Astrocyte (in vitro differentiated cells and primary cell): ENCODE data around the gene ZHX3. TPM values are rescaled to one million over a fixed set of nuclear protein-coding genes. Genes with fewer than 3 reads are reported as not detected.

Experiments
- DNase-seq: peaks from one replicate; pipeline ENCODE4 v3.0.0-alpha.2; 2010; ENCODE audit warnings: low read depth
- FAIRE-seq: peaks from 2 replicates; lab custom pipeline; 2011; peaks lifted over from hg19 to GRCh38; lab: Jason Lieb, UNC
- H2AFZ ChIP-seq: 2 replicates; pipeline ENCODE4 v1.6.0; 2012; ENCODE audit warnings: low read depth, low read length, inconsistent platforms
- H3K27ac ChIP-seq: 2 replicates; pipeline ENCODE4 v1.5.1; 2011; ENCODE audit warnings: low read depth, low read length, inconsistent platforms
- H3K27me3 ChIP-seq: 2 replicates; pipeline ENCODE4 v1.6.0; 2011; ENCODE audit warnings: low read length, inconsistent platforms; ENCODE audit not compliant: insufficient read depth
- H3K36me3 ChIP-seq: 2 replicates; pipeline ENCODE4 v1.5.1; 2011; ENCODE audit warnings: low read length, inconsistent platforms; ENCODE audit not compliant: insufficient read depth
- H3K4me1 ChIP-seq: 2 replicates; pipeline ENCODE4 v1.5.1; 2011; ENCODE audit warnings: low read length, inconsistent platforms; ENCODE audit not compliant: insufficient read depth
- H3K4me2 ChIP-seq: 2 replicates; pipeline ENCODE4 v1.6.0; 2012; ENCODE audit warnings: low read length, inconsistent platforms
- H3K4me3 ChIP-seq: 2 replicates; pipeline ENCODE4 v1.5.1; 2011; ENCODE audit warnings: low read depth, mild to moderate bottlenecking, low read length, inconsistent platforms; ENCODE audit not compliant: insufficient read depth
- H3K79me2 ChIP-seq: 2 replicates; pipeline ENCODE4 v1.6.0; 2012; ENCODE audit warnings: mild to moderate bottlenecking, low read length, inconsistent platforms; ENCODE audit not compliant: insufficient read depth
- H3K9ac ChIP-seq: 2 replicates; pipeline ENCODE4 v1.6.0; 2012; ENCODE audit warnings: mild to moderate bottlenecking, low read length, inconsistent platforms
- H3K9me3 ChIP-seq: 2 replicates; pipeline ENCODE4 v1.5.1; 2012; ENCODE audit warnings: low read depth, mild to moderate bottlenecking, low read length, inconsistent platforms; ENCODE audit not compliant: insufficient read depth
- H4K20me1 ChIP-seq: 2 replicates; pipeline ENCODE4 v1.6.0; 2012; ENCODE audit warnings: low read length, inconsistent platforms; ENCODE audit not compliant: insufficient read depth
- H3K27ac Mint-ChIP-seq: one replicate; pipeline ENCODE4 v1.8.0; 2021; ENCODE audit warnings: mild to moderate bottlenecking, mixed read lengths; ENCODE audit not compliant: unreplicated experiment
- H3K27me3 Mint-ChIP-seq: one replicate; pipeline ENCODE4 v1.8.0; 2021; ENCODE audit warnings: low read depth, mixed read lengths; ENCODE audit not compliant: unreplicated experiment
- H3K36me3 Mint-ChIP-seq: one replicate; pipeline ENCODE4 v1.8.0; 2021; ENCODE audit warnings: low read depth, mixed read lengths; ENCODE audit not compliant: unreplicated experiment
- H3K4me1 Mint-ChIP-seq: one replicate; pipeline ENCODE4 v1.8.0; 2021; ENCODE audit warnings: low read depth, mixed read lengths; ENCODE audit not compliant: unreplicated experiment
- H3K4me3 Mint-ChIP-seq: one replicate; pipeline ENCODE4 v1.8.0; 2021; ENCODE audit warnings: mild to moderate bottlenecking, moderate library complexity, mixed read lengths; ENCODE audit not compliant: unreplicated experiment
- H3K9me3 Mint-ChIP-seq: one replicate; pipeline ENCODE4 v1.8.0; 2021; ENCODE audit warnings: mild to moderate bottlenecking, mixed read lengths; ENCODE audit not compliant: unreplicated experiment
- EZH2 ChIP-seq: IDR thresholded peaks from 2 replicates; pipeline ENCODE4 v1.6.1; 2012; ENCODE audit warnings: mild to moderate bottlenecking, low read length, inconsistent platforms; ENCODE audit not compliant: insufficient read depth
- total RNA-seq: library from RNA; stranded (reverse); gene quantifications from 2 replicates; pipeline ENCODE4 v1.2.1, GENCODE V29; 2021
- TF ChIP-seq, protein P1 (sequence below): IDR thresholded peaks from 2 replicates; pipeline ENCODE4 v1.5.1; 2011; ENCODE audit warnings: low read depth, mild to moderate bottlenecking, inconsistent platforms, low read length, moderate library complexity; ENCODE audit not compliant: insufficient read depth

Gene ZHX3
- total RNA-seq, 1 donor from 2014 or later, result 41.6 TPM

DNA sequence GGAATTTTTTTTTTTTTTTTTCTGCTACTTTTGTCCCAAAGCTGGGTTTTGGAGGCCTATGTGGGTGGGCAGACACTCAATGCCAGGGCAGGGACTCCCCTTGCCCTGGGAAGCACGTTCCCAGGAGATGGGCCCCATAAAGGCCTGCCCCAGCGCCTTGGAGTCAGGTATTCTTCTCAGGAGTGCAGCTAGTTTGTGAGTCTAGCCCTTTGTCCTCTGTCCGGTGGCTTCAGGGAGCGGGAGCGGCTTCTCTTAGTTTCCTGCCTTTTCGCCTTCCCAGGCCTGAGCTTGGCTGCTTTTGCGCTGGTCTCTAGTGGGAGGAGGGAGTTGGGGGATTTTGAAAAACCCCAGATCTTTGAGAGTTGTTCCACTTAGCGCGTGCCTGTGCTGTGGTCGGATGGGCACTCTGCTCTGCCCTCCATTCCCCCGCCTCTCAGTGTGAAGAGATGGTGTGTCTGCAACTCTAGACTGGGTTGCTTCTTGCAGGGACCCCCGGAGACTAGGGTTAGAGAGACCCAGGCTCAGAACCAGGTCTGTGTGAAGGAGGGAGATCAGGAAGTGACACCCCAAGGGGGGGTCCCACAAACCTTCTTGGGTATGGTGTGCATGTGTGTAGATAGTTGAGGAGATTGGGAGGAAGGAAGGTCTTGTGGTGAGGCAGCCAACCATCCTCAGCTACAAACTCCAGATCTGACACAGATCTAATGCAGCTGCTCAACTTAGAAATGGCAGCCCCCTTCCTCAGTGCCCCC is 178.9 kb downstream of the ZHX3 start:
- no peaks in the 10 kb centered on the region for H3K9me3 Mint-ChIP-seq
- H3K9ac ChIP-seq, result peak overlapping the region; percentile 94
- no peak overlapping the region for H2AFZ ChIP-seq
- no peak for TF ChIP-seq EZH2
- TF ChIP-seq, protein P1, sequence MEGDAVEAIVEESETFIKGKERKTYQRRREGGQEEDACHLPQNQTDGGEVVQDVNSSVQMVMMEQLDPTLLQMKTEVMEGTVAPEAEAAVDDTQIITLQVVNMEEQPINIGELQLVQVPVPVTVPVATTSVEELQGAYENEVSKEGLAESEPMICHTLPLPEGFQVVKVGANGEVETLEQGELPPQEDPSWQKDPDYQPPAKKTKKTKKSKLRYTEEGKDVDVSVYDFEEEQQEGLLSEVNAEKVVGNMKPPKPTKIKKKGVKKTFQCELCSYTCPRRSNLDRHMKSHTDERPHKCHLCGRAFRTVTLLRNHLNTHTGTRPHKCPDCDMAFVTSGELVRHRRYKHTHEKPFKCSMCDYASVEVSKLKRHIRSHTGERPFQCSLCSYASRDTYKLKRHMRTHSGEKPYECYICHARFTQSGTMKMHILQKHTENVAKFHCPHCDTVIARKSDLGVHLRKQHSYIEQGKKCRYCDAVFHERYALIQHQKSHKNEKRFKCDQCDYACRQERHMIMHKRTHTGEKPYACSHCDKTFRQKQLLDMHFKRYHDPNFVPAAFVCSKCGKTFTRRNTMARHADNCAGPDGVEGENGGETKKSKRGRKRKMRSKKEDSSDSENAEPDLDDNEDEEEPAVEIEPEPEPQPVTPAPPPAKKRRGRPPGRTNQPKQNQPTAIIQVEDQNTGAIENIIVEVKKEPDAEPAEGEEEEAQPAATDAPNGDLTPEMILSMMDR, result no peak
- H3K27ac Mint-ChIP-seq, result peak overlapping the region; percentile 91
- H3K36me3 Mint-ChIP-seq, result peaks cover 4% of the 10 kb centered on the region
- no peaks in the 10 kb centered on the region for H3K36me3 ChIP-seq
- peak overlapping the region; percentile 91 for H3K27ac ChIP-seq
- H3K4me2 ChIP-seq, result peak overlapping the region; percentile 96
- no peaks in the 10 kb centered on the region for H3K27me3 Mint-ChIP-seq
- peaks cover 42% of the 10 kb centered on the region for H3K4me1 ChIP-seq
- H3K79me2 ChIP-seq, result peaks cover 63% of the 10 kb centered on the region
- no peaks in the 10 kb centered on the region for H3K9me3 ChIP-seq
- no peaks in the 10 kb centered on the region for H3K27me3 ChIP-seq
- H3K4me3 ChIP-seq, result peak overlapping the region; percentile 75
- H3K4me3 Mint-ChIP-seq, result peak overlapping the region; percentile 97
- FAIRE-seq, result no peak
- no peak for DNase-seq
- peaks cover 57% of the 10 kb centered on the region for H4K20me1 ChIP-seq
- H3K4me1 Mint-ChIP-seq, result peaks cover 36% of the 10 kb centered on the region

DNA sequence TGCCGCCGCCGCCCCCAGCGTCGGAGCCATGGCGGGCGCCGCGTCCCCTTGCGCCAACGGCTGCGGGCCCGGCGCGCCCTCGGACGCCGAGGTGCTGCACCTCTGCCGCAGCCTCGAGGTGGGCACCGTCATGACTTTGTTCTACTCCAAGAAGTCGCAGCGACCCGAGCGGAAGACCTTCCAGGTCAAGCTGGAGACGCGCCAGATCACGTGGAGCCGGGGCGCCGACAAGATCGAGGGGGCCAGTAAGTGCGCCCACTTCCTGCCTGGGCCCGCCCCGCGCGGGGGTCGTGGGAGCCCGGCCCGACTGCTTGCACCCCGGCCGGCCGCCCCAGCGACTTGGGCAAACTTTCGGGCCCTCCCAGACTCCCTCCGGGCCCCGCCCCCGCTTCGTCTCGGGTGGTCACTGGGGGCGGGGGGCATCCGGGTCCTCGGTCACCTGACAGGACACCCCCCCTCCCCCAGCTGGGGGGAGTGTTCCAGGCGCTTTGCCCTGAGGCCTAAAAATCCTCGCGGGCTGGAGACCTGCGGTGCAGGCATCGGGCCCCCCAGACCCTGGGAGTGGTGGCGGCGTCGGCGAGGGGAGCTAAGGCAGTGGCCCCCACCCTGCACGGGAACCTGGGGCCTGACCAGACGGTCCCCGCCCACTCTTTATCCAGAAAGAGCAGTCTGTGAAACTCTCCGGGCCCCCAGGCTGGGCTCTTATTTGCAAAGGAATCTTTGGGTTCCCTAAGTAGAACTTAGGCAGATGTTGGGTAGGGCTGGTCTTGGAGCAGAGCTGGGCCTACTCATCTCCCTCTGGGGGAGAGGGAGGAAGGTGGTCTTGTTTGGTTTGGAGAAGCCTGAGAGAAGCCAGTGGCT is 179.7 kb downstream of the ZHX3 start:
- H3K79me2 ChIP-seq, result peaks cover 55% of the 10 kb centered on the region
- no peaks in the 10 kb centered on the region for H3K36me3 ChIP-seq
- H3K27me3 ChIP-seq, result no peaks in the 10 kb centered on the region
- Mint-ChIP-seq H3K36me3 (peaks cover 4% of the 10 kb centered on the region), H3K27ac (peak overlapping the region; percentile 91), H3K9me3 (no peaks in the 10 kb centered on the region), H3K4me1 (peaks cover 28% of the 10 kb centered on the region), H3K4me3 (peak overlapping the region; percentile 97), H3K27me3 (no peaks in the 10 kb centered on the region)
- peak; percentile 47 for DNase-seq
- peak overlapping the region; percentile 91 for H3K27ac ChIP-seq
- H3K4me2 ChIP-seq, result peak overlapping the region; percentile 96
- H2AFZ ChIP-seq, result peak overlapping the region; percentile 65
- H4K20me1 ChIP-seq, result peaks cover 49% of the 10 kb centered on the region
- TF ChIP-seq, protein P1, result no peak
- TF ChIP-seq EZH2, result no peak
- peaks cover 42% of the 10 kb centered on the region for H3K4me1 ChIP-seq
- no peaks in the 10 kb centered on the region for H3K9me3 ChIP-seq
- peak overlapping the region; percentile 94 for H3K9ac ChIP-seq
- no peak for FAIRE-seq
- peak overlapping the region; percentile 75 for H3K4me3 ChIP-seq
